ENCODE data around the gene TMC5. TPM values are rescaled to one million over a fixed set of nuclear protein-coding genes. Genes with fewer than 3 reads are reported as not detected.
"Not testable (repeated sequence)": the region's sequence is repeated elsewhere in the genome, so short reads cannot be mapped to it uniquely, and the experiment has no call there.

Gene TMC5
- polyA plus RNA-seq (ENCODE audit: insufficient read length), result 0.08 TPM

GRCh38 chr16:19417640-19418039, at the start of gene TMC5:
Gene TMC5, plus strand, starts transcription at chr16:19417883. Its CDS starts 22,156 bp downstream, at chr16:19440039.
- DNase-seq, result no peak

- not testable (repeated sequence) for DNase-seq
Measured at GRCh38 chr16:19372541-19372940, 45.1 kb upstream of the TMC5 start.

GRCh38 chr16:19374402-19374801, 43.3 kb upstream of the TMC5 start:
- DNase-seq, result no peak

GRCh38 chr16:19375561-19376158, 42.0 kb upstream of the TMC5 start:
- peak; percentile 48 for DNase-seq

GRCh38 chr16:19377864-19378263, 39.8 kb upstream of the TMC5 start:
- DNase-seq, result no peak

GRCh38 chr16:19378511-19378910, 39.2 kb upstream of the TMC5 start:
- DNase-seq, result no peak

- no peak for DNase-seq
Measured at GRCh38 chr16:19379838-19380237, 37.8 kb upstream of the TMC5 start.

- DNase-seq, result no peak
Measured at GRCh38 chr16:19380328-19380727, 37.4 kb upstream of the TMC5 start.

- DNase-seq, result no peak
Measured at GRCh38 chr16:19382084-19382801, 35.4 kb upstream of the TMC5 start.

- no peak for DNase-seq
Measured at GRCh38 chr16:19382887-19383816, 34.5 kb upstream of the TMC5 start.

GRCh38 chr16:19384656-19385055, 33.0 kb upstream of the TMC5 start:
- no peak for DNase-seq

GRCh38 chr16:19386525-19386924, 31.2 kb upstream of the TMC5 start:
- DNase-seq, result no peak

- DNase-seq, result no peak
Measured at GRCh38 chr16:19389246-19389645, 28.4 kb upstream of the TMC5 start.

GRCh38 chr16:19391185-19391776, 26.4 kb upstream of the TMC5 start:
- DNase-seq, result not testable (repeated sequence)

GRCh38 chr16:19392352-19392751, 25.3 kb upstream of the TMC5 start:
- DNase-seq, result no peak

- DNase-seq, result no peak
Measured at GRCh38 chr16:19393226-19394111, 24.2 kb upstream of the TMC5 start.

- DNase-seq, result not testable (repeated sequence)
Measured at GRCh38 chr16:19395646-19396267, 21.9 kb upstream of the TMC5 start.

GRCh38 chr16:19396555-19397011, 21.1 kb upstream of the TMC5 start:
- no peak for DNase-seq

GRCh38 chr16:19397373-19397772, 20.3 kb upstream of the TMC5 start:
- not testable (repeated sequence) for DNase-seq

GRCh38 chr16:19400711-19401110, 17.0 kb upstream of the TMC5 start:
- DNase-seq, result no peak

- DNase-seq, result no peak
Measured at GRCh38 chr16:19406891-19407491, 10.7 kb upstream of the TMC5 start.

Data from hindlimb muscle (tissue), 1 donor.